DMS 273 treated with DMSO at 0.1 percent for 48 hours (cell line): ENCODE results near the gene MAB21L4.

ENCODE experiments used
- DNase-seq: peaks from one replicate; lab custom pipeline; 2025; lab: John Stamatoyannopoulos, UW

MAB21L4 gene

DNA sequence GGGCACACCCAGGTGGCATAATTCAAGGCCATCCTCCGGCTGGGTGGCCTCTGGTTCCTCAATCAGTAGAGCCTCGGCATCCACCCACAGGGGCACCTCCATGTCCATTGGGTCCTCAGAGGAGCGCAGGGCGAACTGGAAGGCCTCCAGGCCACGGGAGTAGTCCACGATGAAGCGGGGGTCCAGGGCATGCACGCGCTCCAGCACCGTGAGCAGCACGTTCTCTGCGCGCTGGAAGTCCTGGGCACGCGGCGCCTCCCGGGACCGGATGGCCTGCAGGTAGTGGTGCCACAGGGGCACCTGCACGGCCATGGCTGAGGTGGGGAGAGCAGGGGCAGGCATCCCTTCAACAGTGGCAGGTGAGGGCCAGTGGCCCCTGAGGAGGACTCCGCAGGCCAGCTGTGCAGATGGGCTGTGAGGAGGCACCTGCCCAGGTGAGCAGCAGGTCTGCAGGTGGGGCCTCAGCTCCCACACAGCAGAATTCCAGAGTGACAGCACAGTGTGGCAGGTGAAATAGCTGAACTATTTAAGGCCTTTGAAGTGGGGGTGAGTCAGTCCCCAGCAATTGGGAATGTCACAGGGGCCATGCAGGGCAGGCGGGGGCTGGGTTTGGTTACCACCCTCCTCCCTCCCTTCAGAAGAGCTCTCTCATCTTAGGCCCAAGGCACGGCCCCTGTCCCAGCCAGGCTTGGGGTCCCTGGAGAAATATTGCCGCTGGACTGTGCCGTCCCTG is at the start of gene MAB21L4:
Gene MAB21L4 (minus strand): TSS at position 501 of the 733 bp plus-strand sequence. CDS start 159 bp downstream, at position 342.
- DNase-seq: no peak

DNA sequence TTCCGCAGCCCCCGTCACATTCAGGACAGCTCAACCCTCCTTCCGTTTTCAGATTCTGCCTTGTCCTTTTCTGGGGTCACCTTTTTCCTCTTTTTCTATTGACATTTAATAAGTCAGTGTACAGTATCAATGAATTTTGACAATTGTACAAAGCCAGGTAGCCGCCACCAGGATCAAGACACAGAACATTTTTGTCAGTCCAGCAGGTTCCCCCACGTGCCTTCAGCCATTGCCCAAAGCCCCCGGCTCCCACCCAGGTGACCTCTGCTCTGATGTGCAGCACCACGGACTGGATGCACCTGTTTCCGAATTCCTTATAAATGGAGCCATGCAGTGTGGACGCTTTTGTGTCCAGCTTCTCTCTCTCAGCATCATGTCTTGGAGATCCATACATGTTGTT is 40.1 kb upstream of the MAB21L4 start:
- DNase-seq: no peak

DNA sequence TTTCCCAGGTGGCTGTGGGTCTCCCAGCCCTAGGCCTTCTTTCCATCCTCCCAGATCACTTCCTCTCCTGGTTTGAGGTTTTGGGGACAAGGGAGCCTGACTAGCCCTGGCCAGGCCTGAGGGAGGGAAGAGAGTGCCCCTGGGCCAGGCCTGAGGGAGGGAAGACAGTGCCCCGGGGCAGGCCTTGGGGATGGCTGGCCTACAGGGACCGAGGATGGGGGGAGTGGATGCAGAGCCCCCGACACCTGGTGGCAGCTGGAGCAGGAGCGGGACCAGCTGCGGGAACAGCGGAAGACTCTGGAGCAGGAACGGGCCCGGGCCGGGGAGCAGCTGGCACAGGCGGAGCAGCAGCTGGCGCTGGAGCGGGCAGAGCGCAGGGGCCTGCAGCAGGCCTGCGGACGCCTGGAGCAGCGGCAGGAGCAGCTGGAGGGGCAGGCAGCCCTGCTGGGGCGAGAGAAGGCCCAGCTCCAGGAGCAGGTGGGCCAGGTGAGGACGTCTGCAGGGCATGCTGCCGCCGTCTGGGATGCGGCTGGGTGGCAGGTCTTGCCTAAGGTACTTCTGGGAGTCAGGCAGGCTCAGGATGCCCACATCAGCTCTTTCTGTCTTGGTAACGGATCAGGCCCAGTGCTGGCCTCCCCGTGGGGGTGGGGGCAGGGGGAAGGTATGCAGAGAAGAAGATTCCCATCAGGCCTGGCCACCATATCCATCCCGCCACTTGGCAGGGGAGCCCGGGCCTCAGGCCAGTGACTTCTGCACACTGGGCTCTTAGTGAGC is 39.3 kb upstream of the MAB21L4 start:
- DNase-seq: peak; percentile 73

DNA sequence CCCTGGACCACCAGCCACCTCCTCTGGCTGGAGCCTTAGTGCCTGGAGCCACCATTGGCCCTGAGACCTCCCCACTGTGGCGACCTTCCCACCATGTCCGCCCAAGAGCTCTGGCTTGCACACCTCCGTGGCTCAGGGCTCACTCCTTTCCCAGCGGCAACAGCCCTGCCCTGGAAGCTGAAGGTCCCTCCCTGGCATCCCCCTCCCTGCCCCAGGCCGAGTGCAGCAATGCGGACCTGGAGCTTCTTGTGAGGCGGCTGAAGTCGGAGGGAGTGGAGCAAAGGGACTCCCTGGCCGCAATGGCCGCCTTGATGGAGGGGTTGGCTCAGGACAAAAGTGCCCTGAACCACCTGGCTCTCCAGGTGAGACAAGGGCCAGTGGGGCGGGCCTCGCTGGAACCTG is 38.7 kb upstream of the MAB21L4 start:
- DNase-seq: no peak

DNA sequence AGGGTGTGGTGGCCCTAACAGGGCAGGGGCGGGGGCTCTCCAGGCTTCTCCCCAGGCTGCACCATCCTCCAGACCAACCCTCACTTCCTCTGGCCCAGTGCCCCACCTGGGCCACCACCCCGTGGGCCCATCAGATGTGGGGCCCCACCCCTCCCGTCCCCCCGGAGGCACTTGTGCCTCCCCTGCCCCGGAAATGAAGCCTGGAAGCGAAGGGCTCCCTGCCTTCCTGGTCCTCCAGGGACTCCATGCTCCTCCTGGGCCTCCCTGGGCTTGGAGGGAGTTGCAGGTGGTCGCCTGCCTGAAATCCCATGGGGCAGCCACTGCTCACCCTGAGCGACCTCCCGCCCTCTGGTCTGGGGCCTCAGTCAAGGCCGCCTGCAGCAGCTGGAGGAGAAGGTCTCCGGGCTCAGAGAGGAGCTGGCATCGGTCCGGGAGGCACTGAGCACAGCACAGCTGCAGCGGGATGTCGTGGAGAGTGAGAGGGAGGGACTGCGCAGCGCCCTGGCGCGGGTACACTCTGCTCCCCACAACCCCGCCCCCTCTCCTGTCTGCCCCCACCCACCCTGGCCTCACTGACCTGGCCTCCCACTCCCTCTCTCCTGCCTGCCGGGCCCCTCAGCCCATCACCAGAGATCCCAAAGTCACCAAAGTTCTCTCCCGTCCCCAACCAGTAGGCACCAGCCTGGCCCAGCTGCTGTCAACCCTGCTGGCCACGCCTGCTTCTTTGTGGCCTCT is 38.2 kb upstream of the MAB21L4 start:
- DNase-seq: no peak

DNA sequence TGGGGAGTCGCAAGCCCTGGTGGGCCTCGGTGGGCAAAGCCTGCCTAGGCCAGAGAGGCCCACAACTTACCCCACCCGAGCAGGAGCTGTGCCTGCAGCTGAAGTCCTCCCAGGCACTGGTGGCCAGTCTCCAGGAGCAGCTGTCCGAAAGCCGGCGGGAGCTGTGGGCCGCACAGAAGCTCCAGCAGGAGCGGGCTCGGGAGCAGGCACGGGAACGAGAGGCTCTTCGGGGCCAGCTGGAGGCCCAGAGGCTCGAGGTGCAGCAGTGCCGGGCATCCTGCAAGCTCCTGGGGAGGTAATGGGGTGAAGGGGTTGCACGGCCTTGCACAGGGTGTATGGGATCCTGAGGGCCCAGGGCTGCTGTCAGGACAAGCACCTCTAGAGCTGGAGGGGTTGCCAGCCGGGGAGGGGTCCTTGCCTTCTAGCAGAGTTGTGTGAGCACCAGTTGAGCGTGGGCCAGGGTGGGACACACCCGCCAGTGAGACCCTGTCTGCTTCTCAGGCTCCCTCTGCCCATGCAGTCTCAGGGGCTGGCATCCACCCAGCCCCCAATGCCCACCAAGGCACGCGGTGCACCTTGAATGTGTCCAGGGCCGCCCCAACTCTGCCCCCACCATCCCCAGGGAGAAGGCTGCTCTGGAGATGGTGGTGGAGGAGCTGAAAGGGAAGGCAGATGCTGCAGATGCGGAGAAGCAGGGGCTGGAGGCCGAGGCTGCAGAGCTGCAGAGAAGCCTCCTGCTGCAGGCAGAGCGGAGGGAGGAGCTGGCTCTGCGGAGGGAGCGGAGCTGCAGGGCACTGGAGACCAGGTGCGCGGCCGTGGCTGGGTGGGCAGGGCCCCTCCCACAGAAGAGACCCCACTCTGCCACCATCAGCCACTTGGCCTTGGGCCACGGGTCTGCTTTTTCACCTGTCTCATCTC is 37.4 kb upstream of the MAB21L4 start:
- DNase-seq: no peak

DNA sequence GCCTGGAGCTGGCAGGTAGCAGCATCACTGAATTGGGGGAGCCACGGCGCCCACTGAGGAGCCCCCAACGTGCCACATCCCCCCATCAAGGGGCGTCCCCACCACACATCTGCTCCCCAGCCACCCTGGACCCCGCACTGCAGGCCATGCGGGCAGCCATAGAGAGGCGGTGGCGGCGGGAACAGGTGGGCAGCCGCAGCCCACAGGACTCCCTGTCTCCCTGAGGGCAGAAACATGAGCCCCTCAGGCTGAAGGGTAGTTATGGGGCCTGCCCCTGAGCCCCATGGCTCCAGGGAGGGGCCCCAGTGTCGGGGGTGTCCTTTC is 36.7 kb upstream of the MAB21L4 start:
- no peak for DNase-seq

DNA sequence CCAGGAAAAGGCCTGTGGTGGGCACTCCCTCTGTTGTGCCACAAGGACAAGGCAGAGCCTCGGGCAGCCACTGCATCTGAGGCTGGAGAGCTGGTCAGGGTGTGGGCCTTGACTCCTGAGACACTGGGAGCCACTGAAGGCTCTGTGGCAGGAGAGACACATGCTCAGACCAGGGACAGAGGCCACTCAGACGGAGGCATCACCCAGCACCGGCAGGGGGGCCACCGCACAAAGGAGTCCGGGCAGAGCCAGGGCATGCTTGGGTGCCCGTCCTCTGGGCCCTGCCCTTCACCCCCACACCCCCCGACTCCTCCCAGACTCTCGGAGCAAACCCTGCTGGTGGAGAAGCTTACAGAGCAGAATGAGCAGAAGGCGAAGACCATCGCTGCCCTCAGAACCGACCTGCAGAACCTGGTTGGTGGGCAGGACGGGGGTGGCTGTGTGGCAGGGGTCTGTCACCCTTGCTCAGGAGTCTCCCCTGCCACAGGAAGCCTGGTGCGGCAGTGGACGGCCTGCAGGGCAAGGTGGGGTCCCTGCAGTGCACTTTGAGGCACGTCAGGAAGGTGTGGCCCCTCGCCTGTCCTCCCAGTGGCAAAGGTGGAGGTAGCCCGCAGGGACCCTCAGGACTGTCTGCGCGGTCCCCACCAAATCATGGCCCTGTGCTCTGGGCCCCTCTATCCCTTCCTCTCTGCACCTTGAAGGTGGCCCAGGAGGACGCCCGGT is 36.2 kb upstream of the MAB21L4 start:
- DNase-seq: no peak

DNA sequence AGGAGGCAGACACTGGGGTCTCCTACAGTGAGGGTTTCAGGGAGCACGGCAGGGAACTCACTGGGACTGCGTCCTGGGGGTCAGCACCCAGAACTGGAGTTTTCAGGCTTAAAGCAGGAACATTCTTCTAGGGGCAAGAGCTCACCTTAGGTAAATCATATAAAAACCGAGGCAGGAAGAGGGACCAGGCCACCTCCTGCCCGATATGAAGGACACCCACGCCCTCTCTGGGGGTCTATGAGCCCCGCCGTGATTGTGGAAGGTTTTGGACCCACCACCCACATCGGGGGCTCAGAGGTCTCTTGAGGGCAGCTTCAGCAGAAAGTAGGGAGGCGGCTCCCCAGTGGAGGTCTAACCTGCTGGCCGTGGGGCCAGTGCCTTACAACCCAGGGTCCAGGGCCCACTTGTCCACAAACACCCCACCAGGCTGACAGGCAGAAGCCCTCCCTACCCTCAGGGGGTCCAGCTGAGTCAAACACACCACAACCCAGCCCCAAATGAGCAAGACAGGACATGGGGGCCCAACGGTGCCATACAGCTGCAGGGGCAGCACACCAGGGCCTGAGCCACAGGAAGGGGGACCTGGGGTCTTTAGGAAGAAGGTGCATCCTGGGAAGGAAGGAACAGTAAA is 35.5 kb upstream of the MAB21L4 start:
- no peak for DNase-seq

DNA sequence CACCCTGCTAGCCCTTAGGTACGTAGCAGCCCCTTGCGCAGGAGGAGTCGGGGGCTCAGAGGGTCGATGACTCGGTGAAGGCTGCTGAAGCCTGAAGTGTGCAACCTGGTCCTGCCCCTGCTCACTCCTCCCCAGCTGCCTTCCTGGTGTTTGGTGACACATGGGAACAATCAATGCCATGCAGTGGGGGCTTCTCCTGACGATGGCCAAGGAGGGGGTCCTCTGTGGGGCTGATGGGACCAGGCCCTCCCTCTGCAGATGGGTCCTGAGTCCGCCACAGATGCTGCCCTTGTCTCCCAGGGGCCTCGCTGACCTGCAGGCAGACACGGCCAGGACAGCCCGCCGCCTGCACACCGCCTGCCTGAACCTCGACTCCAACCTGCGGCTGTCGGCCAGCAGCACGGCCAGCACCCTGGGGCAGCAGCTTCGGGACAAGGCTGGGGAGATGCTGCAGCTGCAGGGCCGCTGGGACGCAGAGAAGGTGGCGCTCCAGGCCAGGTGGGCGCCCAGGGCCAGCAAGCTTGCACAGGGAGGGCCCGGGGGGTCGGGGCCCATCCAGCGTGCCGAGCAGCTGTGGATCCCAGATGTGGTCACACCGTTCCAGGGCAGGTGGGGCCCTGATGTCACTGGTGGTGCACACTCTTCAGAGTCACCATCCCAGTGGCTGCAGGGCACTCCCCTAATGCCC is 34.8 kb upstream of the MAB21L4 start:
- DNase-seq: no peak

DNA sequence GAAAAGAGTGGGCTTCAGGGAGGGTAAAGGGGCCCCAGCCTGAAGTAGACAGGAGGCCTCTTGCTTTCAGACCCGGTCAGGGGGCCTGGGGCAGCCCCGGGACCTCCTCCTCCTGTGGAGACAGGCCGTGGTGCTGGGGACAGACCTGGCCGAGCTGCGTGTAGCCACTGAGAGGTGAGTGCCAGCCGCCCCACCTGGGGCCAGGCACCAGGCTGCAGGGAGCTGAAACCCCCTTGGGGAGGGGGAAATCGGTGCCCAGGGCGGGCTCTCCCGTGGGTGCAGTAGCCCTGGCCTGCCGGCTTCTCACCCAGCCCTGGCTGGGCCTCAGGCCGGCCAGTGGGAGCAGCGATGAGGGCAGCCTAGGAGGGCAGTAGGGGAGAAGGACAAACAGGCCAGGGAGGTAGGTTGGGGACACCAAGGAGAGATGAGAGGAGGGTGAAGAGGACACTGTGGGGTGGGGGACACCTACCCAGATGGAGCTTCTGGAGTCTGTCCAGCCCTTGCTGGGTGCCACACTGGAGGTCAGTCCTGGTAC is 34.2 kb upstream of the MAB21L4 start:
- DNase-seq: no peak

DNA sequence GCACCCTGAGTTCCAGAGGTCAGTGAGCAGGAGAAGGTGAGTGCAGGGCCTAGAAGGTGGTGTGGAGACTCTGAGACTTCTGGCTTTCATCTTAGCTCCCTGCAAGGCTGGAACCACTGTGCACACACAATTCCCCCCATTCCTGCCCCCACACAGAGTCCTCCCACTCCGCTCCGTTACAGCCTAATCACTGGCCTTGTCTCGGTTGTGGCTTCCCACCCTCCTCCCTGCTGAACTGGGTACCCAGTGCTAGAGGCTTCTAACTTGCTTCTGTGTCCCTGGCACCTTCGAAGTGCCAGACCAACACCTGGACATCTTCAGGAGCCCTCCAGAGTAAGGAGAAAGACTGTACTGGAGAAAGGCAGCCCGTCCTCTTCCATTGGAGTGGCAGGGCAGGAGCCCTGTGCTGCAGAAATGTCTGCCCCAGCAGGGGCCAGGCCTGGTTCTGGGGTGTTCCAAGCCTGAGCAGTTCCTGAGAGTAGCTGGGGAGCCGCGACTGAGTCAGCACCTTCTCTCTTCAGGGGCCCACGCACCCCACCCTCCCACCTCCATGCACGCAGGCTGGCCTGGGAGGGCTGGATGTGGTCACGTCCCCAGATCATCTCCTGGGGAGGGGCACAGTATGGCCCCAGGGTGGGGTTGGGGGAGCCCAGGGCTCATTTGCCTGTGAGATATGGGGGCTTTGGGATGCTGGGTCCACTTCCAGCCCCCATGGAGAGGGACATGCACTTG is 33.6 kb upstream of the MAB21L4 start:
- no peak for DNase-seq

DNA sequence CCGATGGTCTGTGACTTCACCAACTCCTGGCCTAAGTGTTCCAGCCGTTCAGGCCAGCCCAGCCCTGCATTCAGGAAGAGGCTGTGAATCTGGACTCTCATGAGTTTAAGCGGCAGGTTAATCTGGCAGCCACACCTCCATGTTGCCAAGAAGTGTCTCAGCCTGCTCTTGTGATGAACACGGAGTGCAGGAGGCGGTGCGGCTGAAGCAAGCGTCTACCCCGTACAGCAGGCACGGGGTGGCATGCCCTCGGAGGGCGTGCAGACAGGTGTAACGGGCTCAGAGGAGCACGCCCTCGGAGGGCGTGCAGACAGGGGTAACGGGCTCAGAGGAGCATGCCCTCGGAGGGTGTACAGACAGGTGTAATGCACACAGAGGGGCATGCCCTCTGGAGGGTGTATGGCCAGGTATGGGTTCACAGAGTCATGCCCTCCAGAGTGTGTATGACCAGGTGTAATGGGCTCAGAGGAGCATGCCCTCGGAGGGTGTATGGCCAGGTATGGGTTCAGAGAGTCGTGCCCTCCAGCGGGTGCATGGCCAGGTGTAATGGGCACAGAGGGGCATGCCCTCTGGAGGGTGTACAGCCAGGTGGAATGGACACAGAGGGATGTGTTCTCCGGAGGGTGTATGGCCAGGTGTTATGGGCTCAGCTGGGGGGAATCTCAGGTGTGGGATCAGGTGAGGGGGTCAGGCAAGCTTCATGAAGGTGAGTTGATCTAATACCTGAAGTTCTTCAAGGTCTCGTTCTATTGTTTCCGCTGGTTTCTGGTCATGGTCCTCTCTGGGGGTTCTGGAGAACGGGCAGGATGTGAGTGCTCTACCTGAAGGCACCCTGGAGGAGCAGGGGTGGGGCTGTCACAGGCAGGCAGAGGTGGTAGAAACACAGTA is 32.8 kb upstream of the MAB21L4 start:
- DNase-seq: no peak

DNA sequence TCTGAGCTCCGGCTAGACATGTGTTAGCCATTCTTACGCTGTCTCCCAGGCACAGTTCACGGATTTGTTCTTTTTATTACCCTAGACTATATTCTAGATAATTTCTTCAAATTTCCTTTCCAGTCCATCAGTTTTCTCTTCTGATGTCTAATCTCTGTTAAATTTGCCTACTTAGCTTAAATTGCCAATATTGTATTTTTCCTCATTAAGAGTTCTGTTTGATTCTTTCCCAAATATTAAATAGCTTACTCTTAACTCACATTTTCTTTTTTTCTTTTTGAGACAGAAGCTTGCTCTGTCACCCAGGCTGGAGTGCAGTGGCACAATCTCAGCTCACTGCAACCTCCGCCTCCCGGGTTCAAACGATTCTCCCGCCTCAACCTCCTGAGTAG is 31.4 kb upstream of the MAB21L4 start:
- no peak for DNase-seq

DNA sequence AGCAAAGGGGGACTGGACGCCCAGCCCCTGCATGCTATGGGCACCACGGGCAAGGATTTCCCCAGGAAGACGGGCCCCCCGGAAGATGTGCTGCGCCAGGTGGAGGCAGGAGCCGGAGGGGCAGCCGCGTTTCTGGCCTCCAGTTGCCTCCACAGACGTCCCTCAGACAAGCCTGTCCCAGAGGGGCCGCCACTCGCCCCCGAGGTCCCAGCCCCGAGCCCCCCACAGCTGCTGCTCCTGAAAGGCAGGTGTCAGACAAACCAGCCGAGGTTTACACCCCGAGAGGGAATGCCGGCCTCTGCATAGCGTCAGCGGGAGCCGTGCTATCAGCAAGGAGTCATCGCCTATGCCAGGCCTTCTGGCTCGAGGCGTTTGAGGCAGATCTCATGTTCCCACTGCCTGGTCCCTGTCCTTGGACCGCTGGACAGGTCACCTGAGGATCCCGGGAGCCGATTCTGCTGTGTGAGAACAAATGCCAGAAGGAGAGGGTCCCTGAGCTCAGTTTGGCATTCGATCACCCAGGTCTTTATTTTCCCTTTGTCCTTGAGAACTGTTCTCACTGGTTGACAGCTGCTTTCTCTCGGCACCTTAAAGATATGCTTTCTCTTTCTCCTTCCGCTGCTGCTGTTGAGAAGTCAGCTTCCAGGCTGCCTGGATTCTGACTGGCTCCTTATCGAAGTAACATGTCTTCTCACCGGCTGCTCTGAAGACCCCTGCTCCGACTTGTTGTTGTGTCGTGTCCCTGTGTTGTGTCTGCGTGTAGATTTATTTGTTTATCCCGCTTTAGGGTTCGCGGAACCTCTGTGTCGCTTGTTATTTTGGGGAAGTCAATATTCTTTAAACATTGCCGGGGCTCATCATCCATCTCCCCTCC is 30.8 kb upstream of the MAB21L4 start:
- no peak for DNase-seq

DNA sequence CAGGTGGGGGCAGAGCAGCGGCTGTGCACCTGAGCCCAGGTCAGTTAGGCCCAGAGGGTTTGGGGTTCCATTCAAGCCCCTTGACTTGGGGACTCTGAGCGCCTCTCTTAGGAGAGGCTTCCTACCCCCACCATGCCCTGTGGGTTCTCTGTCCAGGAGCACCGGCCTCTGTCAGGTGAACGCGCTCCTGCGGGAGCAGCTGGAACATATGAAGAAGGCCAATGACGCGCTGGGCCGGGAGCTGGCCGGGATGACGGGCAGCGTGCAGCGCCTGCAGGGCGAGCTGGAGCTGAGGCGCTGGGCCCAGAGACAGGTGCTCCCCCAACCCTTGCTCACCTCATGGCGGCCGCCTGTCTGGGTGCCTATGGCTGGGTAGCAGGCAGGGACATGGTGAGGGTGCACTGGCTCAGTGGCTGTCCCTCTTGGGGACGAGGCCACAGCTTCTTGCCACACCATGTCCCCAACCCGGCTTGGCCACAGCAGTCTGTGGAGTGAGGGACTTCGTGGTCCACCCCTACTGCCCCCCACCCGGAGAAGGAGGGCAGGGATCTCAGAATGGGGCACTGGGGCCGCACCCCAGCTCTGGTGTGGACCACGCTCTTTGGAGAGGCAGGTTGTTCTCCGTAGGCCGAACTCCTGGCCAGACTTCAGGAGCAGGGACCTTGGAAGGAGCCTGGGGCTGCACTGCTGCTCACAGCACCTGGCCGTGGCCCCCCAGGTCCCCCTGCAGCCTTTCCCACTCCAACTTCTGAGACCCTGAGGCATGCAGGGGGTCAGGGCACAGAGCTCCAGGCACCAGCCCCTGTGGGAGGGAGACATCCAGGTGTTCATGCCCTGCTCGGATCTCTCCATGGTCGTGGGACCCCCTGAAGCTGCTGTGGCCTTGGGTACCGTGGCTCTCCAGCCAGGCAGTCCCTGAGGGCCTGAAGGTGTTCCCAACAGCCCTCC is 29.9 kb upstream of the MAB21L4 start:
- no peak for DNase-seq
